Activated CD4-positive, alpha-beta T cell treated with anti-CD3 and anti-CD28 coated beads for 4 hours (primary cell): ENCODE measurements around the gene CEP126.

Experiments used
- DNase-seq, 2 donors: peaks; one replicate each; pipeline ENCODE4 v3.0.0-alpha.2; 2020

CEP126 gene

DNA sequence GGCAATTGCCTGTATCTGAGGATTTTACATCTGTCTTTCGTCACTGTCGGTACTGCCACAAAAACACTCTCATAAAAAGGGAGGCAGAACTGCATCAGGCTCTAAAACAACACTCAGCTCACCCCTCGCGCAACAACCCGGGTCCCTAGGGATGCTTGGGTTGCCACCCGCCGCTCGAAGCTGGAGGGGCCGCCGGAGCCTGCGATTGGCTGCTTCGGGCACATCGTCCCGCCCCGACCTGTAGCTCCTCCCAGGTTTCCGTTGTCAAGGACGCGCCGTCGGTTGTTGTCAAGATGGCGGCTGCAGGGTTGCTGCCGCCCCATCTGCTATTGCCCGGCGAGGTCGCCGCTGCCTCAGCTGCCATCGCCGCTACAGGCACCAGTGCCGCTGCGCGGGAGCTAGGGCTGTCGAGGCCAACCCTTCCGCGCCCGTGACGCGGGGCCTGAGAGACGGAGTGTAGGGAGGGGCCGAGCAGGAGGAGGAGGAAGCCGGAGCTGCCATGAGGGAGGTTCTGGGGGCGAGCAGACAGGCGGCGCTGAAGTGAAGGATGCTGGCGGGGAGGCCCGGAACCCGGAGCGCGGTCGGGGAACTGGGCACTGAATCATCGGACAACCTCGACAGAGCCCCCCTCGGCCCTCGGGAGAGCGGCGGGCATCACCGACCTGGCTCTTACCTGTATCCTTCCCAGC lies at the start of gene CEP126:
CEP126 (plus strand) TSS at position 273 of the 689 bp plus-strand sequence; CDS start at position 548, 275 bp downstream.
- peak; percentile 90 to 93 for DNase-seq

DNA sequence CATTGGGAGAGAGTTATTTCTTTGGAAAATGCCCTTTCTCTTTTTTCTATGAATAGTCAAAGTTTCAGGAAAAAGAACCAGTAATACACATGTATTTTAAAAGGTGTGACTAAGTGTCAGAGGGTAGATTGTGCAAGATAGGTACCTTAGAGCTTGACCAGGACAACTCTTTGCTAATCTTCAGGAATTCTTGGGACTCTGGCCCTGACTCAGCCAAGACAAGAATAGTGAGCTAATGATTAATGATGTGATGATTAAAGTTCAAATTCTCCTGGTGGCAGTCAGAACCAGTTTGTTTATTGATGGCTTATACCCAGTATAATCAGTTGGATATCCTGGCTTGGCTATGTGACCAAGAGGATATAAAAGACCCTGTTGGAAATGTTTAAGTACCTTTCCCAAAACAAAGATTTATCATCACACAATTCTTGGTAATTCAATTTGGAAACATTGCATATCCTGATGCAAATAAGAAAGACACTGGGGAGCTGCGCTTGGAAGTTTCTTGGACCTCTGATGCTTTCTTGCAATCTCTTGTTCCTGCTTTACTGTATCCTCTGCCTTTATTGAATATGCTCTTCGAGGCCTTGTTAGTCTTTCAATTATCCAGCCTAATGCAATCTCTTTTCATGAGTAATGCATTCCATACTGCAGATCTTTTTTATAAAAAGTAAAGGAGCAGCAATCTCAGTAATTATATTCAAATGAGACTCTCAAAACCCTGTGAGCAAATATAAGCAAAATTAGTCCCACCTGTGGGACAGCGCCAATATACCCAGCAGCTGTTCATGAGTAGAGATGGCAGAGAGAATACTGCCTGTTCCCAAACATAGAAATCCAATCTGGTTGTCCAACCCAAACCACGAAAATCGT lies 48.0 kb upstream of the CEP126 start:
- DNase-seq: no peak

DNA sequence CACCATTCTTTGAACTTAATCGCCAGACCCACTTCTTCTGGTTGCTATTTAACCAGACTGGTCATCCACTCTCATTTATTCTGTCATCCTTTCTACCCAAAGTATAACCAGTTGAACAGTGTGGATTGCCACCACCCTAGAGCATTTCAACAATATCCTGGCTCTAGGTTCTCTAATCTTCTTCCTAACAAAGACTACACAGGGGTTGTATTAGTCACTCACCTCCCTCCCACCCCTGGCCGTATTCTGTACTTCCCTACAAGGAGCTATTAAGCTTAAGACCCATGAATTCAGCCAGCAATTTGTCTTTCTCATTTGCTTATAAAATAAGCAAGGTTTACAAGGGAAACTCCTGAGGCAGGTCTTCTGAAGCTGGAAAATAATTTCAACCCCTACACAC lies 46.9 kb upstream of the CEP126 start:
- no peak for DNase-seq

- no peak for DNase-seq
Observed at GRCh38 chr11:101870510-101870909, 44.3 kb upstream of the CEP126 start.

- no peak for DNase-seq
Observed at GRCh38 chr11:101872171-101872882, 42.5 kb upstream of the CEP126 start.

GRCh38 chr11:101880222-101880621 lies 34.6 kb upstream of the CEP126 start:
- DNase-seq: no peak

- no peak for DNase-seq
Observed at GRCh38 chr11:101881586-101881985, 33.2 kb upstream of the CEP126 start.

GRCh38 chr11:101885631-101886030 lies 29.2 kb upstream of the CEP126 start:
- DNase-seq: no peak

GRCh38 chr11:101889767-101890166 lies 25.0 kb upstream of the CEP126 start:
- no peak for DNase-seq

DNA sequence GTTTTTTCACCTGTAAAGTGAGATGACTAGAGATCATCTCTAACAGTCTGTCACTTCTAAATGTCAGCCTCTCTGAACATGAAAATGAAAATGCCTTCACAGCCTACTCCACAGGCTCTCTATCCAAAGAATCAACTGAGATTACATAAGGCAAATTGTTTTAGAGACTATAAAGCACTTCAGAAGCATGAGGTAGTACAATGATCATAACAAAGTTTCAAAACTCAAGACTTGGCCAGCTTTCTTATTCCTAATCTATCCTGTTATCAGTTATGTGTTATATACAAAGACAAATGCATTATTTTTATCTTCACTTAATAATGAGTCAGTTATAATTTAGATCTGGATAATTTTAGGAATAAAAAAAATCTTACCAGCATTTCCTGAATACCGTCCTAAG lies 20.3 kb upstream of the CEP126 start:
- DNase-seq: no peak

DNA sequence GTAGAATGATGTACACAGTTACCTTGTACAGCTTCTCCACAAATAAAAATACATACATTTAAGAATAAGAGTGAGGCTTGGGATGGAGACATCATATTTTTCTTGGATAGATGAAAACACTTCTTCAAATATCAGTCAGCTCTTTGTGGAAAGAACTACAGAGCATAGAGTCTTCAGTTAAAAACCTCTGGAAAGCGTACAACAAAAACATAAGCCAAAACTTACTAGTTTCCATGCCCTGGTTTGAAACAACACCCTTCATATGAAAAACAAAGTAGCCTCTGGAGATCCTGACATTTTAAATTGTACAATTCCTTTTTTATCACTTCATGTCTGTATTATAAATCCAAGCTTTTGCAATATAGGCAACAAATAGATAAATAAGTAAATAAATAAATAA lies 7.0 kb upstream of the CEP126 start:
- DNase-seq: no peak

GRCh38 chr11:101909087-101909486 lies 5.7 kb upstream of the CEP126 start:
- DNase-seq: no peak

GRCh38 chr11:101912823-101913284 lies 2.0 kb upstream of the CEP126 start:
- DNase-seq: no peak

GRCh38 chr11:101913656-101914055 lies 1.2 kb upstream of the CEP126 start:
- DNase-seq: no peak

DNA sequence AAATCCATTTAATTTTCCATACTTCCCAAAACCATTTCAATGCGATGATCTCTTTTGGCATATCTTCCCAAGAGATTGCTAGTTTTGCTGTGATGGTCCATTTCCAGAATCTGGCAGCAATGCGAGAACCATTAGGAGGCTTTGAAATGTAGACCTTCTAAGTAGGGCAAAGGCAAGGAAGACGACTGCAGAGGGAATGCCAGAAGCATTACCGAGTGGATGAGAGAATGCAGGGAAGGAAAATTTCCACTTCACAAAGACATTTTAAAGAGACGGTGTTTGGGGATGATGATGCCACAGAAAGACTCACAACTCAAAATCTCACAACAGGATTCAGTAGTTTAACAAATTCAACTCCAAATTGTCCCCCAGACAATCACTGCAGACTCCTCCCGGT lies 471 bp upstream of the CEP126 start:
- DNase-seq: no peak

- DNase-seq: no peak
Observed at GRCh38 chr11:101915791-101916291, 1.0 kb downstream of the CEP126 start.

DNA sequence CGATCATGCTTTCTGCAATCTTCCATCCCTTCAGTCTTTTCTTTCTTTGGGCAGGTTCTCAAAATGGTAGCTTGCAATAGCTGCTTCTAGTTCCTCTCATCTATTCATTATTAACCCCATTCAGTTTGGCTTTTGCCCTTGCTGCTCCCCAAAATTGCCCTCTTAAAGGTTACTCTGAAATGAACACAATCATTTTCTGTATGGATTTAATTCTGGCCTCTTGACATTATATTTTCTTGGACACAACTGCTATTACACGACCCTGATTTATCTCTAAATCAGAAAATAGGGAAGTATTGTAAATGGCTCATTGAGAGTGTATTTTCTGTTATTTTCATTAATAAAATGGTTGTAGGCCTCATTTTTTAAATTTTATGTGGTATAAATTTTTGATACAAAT lies 1.6 kb downstream of the CEP126 start, which contains the start of gene ANGPTL5:
ANGPTL5 (minus strand) TSS at position 101 of the 400 bp plus-strand sequence. CDS start 8,613 bp downstream, outside the sequence.
- DNase-seq: no peak

DNA sequence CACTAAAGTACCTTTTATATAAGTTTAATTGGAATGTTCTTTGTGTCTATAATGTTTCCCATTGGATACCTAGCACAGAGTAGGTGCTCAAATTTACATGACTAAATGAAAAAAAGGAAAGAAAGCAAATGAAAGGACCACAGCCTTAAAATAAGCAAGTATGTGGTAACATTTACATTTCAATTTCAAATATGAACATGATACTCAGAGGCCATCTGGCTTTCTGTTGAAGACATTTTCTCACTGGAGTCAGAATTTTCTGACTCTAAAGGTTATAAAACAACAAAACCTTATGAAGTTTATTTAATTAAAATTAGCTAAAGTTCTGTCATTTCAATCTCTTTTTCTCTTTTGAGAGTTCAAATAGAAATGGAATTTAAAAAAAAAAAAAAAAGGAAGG lies 2.4 kb downstream of the CEP126 start:
- no peak for DNase-seq

DNA sequence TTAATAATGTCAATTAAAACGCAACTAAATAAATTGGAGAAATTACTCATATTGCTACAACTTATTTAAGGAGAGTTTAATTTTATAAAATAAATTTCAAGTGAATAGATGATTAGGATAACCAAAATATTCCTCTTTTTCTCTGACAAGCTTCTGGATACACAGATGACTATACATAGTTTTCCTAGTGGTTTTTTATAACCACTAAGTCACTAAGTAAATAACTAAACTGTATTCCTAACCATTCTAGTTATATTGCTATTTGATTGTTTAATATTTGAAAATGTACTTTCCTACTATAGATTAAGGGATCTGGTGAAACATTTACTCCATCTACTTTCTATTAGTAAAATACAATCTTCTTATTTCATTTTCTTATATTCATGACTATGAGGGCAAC lies 6.2 kb downstream of the CEP126 start:
- DNase-seq: no peak

GRCh38 chr11:101923554-101923953 lies 8.7 kb downstream of the CEP126 start:
- DNase-seq: no peak

DNA sequence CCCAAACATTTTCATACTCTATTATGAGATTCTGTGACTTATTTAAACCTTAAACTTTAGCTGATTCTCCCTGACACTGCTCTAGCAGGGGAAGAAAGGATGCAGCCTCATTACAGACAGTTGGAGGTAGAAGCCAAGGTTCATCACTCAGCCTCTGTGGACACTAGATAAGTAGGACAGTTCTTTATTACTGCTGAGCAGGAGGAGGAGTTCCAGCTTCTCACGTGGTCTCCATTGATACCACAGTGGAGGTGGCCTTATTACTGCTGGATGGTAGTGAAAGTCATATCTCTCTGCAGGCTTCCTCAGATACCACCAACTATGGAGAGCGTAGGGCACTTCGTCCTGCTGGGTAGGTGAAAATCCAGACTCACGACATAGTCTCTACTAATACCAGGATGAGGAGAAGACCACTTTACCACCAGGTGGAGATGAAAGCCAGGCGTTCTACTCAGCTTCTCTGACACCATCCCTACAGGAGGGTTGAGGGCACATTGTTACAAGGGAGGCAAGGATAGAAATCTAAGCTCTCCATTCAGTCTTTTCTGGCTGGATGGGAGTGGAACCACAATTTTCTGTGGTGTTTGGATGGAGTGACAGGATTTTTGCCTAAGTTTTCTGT lies 14.6 kb downstream of the CEP126 start:
- no peak for DNase-seq

DNA sequence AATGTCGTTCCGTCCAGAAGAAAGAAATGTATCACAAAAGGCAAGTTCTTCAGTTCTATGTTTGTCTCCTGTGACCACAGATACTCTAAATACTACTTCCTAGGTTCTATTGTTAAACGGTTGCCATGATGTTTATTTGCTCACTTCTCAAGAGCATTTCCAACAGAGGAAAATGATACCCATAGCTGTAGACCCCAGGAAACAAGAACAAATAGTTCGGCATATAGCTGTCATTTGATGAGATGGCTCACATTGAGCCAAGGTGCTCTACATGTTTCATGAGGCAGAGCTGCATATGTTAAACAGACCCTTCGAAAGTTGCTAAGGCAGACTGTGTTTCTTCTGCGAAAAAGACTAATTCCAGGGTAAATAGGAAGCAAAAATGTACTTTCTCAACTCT lies 16.9 kb downstream of the CEP126 start:
- DNase-seq: no peak
